GM10266 (cell line): ENCODE measurements around the gene SCFD2.

Experiments
- DNase-seq: peaks from one replicate; pipeline ENCODE4 v3.0.0; 2012; ENCODE audit errors: extremely low spot score
- CTCF ChIP-seq: IDR thresholded peaks from 2 replicates; pipeline ENCODE4 v1.5.1; 2012; ENCODE audit warnings: mild to moderate bottlenecking, low read depth; ENCODE audit not compliant: control insufficient read depth, insufficient read depth; ENCODE audit errors: missing control alignments

SCFD2 gene

GRCh38 chr4:52852711-52853110 lies 513.1 kb downstream of the SCFD2 start:
- DNase-seq = no peak

GRCh38 chr4:52852041-52852440 lies 513.8 kb downstream of the SCFD2 start:
- DNase-seq = no peak
- TF ChIP-seq CTCF = no peak

More at GRCh38 chr4:52852711-52853110, 513.1 kb downstream of the SCFD2 start:
- TF ChIP-seq CTCF = no peak

GRCh38 chr4:52850406-52851124 lies 515.3 kb downstream of the SCFD2 start:
- no peak for DNase-seq
- TF ChIP-seq CTCF = no peak

GRCh38 chr4:52848254-52848653 lies 517.6 kb downstream of the SCFD2 start:
- DNase-seq = no peak
- no peak for TF ChIP-seq CTCF

GRCh38 chr4:52846502-52846901 lies 519.4 kb downstream of the SCFD2 start:
- no peak for DNase-seq
- TF ChIP-seq CTCF = no peak

- TF ChIP-seq CTCF = no peak
- DNase-seq = no peak
Observed at GRCh38 chr4:52844596-52844995, 521.3 kb downstream of the SCFD2 start.

- no peak for DNase-seq
Observed at GRCh38 chr4:52843958-52844357, 521.9 kb downstream of the SCFD2 start.

More at GRCh38 chr4:52843958-52844357, 521.9 kb downstream of the SCFD2 start:
- TF ChIP-seq CTCF = no peak
